Breast epithelium (tissue), 3 donors: ENCODE data around the gene HMOX2.

Experiments used
- POLR2A ChIP-seq: fragments of 450-650 bp; IDR thresholded peaks from one replicate; pipeline ENCODE4 v1.6.1; 2016; ENCODE audit warnings: antibody characterized with exemption, mild to moderate bottlenecking, moderate library complexity
- TF ChIP-seq, protein P1 (sequence below), 3 donors: fragments of 450-650 bp; IDR thresholded peaks; one replicate each; pipeline ENCODE4 v1.5.1; 2016 to 2017; ENCODE audit warnings: antibody characterized with exemption in 3 of 3, mild to moderate bottlenecking in 3 of 3, moderate library complexity in 3 of 3

DNA sequence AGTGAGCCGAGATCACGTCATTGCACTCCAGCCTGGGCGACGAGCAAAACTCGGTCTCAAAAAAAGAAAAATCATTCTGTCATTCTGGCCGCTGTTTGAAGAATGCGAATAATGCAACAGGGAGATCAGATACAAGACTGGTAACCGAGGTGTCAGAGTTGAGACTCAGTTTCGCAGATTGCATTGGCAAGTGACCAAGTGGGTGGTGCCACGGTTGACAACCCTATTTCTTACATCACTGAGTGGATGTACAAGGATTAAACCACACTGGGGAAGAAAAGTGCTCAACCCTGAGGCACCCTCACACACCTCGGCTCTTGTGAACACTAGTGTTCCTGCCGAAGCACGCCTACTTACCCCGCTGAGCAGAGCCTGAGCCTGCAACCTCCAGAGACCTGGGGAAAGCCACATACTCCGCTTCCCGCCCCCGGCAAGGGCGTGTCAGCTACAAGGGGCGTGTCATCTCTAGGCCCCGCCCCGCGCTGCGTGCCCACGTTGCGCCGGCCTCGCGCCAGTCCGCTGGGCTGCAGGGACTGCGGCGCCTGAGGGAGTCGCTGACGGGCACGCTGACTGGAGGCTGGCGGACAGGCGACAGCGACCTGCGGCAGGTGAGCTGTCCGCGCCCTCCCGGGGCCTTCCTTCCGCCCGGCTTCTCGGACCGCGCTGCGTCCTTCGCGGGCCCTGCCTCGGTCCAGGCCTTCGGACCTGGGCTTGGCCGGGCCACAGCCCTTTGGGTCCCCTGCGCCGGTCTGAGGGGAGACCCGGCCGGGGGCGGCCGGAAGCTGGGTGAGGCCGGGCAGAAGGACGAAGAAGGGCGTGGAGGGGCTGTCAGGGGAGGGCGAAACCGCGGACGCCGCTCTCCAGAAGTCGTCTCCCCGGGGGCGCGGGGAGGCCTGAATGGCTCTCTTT is at the start of gene HMOX2:
- TF ChIP-seq, protein P1, sequence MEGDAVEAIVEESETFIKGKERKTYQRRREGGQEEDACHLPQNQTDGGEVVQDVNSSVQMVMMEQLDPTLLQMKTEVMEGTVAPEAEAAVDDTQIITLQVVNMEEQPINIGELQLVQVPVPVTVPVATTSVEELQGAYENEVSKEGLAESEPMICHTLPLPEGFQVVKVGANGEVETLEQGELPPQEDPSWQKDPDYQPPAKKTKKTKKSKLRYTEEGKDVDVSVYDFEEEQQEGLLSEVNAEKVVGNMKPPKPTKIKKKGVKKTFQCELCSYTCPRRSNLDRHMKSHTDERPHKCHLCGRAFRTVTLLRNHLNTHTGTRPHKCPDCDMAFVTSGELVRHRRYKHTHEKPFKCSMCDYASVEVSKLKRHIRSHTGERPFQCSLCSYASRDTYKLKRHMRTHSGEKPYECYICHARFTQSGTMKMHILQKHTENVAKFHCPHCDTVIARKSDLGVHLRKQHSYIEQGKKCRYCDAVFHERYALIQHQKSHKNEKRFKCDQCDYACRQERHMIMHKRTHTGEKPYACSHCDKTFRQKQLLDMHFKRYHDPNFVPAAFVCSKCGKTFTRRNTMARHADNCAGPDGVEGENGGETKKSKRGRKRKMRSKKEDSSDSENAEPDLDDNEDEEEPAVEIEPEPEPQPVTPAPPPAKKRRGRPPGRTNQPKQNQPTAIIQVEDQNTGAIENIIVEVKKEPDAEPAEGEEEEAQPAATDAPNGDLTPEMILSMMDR (IDR thresholded peaks at IDR 0.05), result peak in 1 of 3 donors; percentile 9
- no peak for TF ChIP-seq POLR2A
